Stomach smooth muscle (tissue), 2 donors: ENCODE data around the gene HDAC1.
A peak's percentile ranks its signal among the peaks of the same experiment; 100 is the strongest.

Experiments
- H3K27ac ChIP-seq: one replicate; pipeline ENCODE4 v1.7.0; 2013; ENCODE audit warnings: mild to moderate bottlenecking, low read length, inconsistent platforms
- H3K27me3 ChIP-seq, 2 donors: one replicate each; pipeline ENCODE4 v1.7.0; 2013; ENCODE audit warnings: low read length in 2 of 2; ENCODE audit not compliant: insufficient read depth in 2 of 2, control insufficient read depth in 1 of 2
- H3K36me3 ChIP-seq, 2 donors: one replicate each; pipeline ENCODE4 v1.7.0; 2013; ENCODE audit warnings: low read length in 2 of 2; ENCODE audit not compliant: control insufficient read depth in 2 of 2, insufficient read depth in 2 of 2
- H3K4me1 ChIP-seq: one replicate; pipeline ENCODE4 v1.7.0; 2013; ENCODE audit warnings: low read length; ENCODE audit not compliant: control insufficient read depth, insufficient read depth
- H3K4me3 ChIP-seq, 2 donors: one replicate each; pipeline ENCODE4 v1.7.0; 2013; ENCODE audit warnings: low read length in 2 of 2
- H3K9ac ChIP-seq, 2 donors: one replicate each; pipeline ENCODE4 v1.7.0; 2013; ENCODE audit warnings: low read length in 2 of 2, mild to moderate bottlenecking in 1 of 2
- H3K9me3 ChIP-seq, 2 donors: one replicate each; pipeline ENCODE4 v1.7.0; 2013; ENCODE audit warnings: low read length in 2 of 2; ENCODE audit not compliant: control insufficient read depth in 2 of 2
- donor health status: healthy.
- donor health status: Pancreatic carcinoma.

The HDAC1 gene

DNA sequence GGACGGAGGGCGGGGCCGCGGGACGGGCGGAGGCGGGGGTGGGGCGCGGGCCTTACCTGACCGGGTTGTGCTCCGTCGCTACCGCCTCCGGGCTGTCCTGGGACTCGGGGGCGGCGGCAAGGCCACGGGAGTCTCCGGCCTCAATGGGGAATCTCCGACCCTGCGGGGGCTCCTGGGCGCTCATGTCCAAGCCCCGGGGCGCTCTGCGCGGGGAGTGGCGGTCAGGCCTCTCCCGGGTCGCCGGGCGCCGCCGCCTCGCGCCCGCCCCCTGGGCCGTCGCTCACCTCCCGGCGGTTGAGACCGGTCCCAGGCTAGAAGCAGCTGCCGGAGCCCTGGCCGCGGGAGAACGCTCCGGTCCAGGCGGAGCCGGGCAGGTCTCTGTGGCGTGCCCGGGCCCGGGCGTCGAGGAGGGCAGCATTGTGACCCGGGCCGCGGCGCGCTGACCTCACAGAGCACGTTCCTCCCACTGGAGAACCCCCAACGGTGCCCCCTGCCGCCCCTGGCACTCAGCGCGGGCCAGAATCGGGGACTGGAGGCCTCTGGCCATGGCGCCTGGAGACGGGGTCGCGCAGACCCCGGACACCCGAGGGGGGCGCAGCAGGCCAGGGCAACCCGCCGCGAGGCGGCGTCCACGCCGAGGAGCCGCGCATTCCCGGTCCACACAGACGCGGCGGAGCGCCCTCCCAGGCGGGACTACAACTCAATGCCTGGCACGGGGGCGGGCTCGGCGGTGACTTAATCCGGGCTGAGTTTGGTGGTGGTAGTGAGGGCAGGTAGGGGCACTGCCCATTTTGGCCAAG lies 70.0 kb downstream of the HDAC1 start:
- Histone ChIP-seq H3K4me1 (peaks cover 17% of the 10 kb centered on the region), H3K36me3 (peaks cover 23 to 24% of the 10 kb centered on the region in 2 donors), H3K27me3 (no peaks in the 10 kb centered on the region), H3K4me3 (peak overlapping the region; percentile 35 to 70), H3K27ac (no peak overlapping the region), H3K9me3 (no peaks in the 10 kb centered on the region), H3K9ac (peak overlapping the region in 1 of 2 donors; percentile 51)

DNA sequence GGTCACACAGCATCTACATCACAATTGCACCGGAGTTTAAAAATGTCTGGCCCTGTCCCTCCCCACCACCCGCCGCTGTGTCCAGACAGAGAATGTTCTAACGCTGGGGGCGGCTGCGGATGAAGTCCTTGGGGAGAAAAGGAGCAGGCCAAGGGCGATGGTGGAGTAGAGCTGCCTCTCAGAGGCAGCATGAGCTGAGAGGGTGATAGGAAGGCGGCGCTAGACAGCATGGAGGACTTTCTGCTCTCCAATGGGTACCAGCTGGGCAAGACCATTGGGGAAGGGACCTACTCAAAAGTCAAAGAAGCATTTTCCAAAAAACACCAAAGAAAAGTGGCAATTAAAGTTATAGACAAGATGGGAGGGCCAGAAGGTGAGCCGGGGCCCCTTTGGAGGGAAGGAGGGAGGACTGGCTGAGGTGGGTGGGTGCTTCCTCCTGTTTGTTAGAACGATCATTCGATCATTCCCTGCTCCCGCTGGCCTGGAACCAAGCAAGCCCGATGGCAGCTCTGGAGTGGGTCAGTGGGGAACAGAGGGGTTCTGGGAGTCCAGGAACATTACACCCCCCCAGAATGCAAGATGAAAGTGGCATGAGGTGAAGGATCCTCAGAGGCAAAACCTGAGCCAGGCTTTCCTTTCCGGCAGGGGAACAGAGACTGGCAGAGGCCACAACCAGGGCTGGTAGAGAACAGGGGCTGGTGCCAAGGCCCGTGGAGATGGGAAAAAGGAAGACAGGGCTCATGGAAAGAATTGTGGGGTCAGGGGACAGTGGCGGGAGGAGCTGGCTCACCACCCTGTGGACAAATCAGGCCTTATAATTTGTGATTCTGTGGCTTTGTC lies 70.8 kb downstream of the HDAC1 start, which contains the start of the genes FAM229A and TSSK3:
Gene FAM229A, minus strand, starts transcription at position 12 of the 840 bp plus-strand sequence. CDS start 394 bp downstream, outside the sequence.
Gene TSSK3, plus strand, starts transcription at position 66 of the 840 bp plus-strand sequence. Its CDS starts 163 bp downstream, at position 229.
- peak within 1 kb of the TSS in 1 of 2 donors; percentile 51 for H3K9ac ChIP-seq

DNA sequence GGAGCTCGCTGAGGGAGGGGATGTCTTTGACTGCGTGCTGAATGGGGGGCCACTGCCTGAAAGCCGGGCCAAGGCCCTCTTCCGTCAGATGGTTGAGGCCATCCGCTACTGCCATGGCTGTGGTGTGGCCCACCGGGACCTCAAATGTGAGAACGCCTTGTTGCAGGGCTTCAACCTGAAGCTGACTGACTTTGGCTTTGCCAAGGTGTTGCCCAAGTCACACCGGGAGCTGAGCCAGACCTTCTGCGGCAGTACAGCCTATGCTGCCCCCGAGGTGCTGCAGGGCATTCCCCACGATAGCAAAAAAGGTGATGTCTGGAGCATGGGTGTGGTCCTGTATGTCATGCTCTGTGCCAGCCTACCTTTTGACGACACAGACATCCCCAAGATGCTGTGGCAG lies 71.8 kb downstream of the HDAC1 start:
- Histone ChIP-seq H3K4me1 (peaks cover 17% of the 10 kb centered on the region), H3K27ac (no peak overlapping the region), H3K4me3 (no peak overlapping the region), H3K9ac (no peak overlapping the region), H3K27me3 (no peaks in the 10 kb centered on the region), H3K9me3 (no peaks in the 10 kb centered on the region), H3K36me3 (peaks cover 35 to 40% of the 10 kb centered on the region in 2 donors)

More for the DNA sequence above, 70.8 kb downstream of the HDAC1 start, which contains the start of the genes FAM229A and TSSK3:
- Histone ChIP-seq H3K4me3 (peak within 1 kb of the TSS; percentile 35 to 70), H3K36me3 (peaks cover 29 to 31% of the 10 kb centered on the region in 2 donors), H3K4me1 (peaks cover 17% of the 10 kb centered on the region), H3K9me3 (no peaks in the 10 kb centered on the region), H3K27me3 (no peaks in the 10 kb centered on the region), H3K27ac (no peak within 1 kb of the TSS)

DNA sequence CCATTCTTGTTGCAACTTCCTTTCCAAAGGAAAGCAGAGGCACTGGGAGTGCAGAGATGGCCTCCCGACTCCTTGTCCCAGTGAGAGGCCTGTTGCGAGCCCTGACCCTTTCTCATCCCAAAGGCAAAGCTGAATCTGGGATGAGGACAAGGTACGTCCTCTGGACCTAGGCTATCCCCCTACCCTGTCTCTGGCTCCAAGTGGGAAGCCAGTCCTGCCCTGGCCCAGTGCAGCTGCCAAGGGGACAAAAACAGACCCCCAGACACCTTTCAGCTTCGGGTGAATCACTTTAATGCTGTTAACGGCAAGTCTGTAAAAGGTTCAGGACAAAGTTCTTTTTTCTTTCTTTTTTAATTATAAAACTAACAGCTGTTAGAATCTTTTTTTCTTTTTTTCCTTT lies 73.0 kb downstream of the HDAC1 start:
- Histone ChIP-seq H3K27me3 (no peaks in the 10 kb centered on the region), H3K4me3 (no peak overlapping the region), H3K36me3 (peaks cover 35 to 45% of the 10 kb centered on the region in 2 donors), H3K9ac (no peak overlapping the region), H3K9me3 (no peaks in the 10 kb centered on the region), H3K4me1 (peaks cover 17% of the 10 kb centered on the region), H3K27ac (no peak overlapping the region)

DNA sequence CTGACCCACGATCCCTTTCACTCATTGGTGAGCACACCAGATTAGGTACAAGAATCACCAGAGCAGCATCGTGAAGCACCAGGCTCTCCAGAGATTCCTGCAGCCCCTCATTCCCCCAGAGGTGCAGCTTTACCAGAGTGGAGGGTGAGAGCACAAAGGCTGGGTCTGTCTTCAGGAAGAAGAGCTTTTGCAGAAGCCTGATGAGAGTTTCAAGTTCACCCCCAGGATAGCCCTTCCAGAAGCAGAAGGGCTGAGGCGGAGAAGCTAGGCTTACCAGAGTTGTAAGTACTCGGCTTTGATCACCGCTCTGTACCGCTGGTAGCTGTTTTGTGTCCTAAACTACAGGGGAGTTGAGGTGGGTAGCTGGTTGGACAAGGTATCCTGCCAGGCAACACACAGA lies 73.6 kb downstream of the HDAC1 start:
- Histone ChIP-seq H3K9me3 (no peaks in the 10 kb centered on the region), H3K4me1 (peaks cover 17% of the 10 kb centered on the region), H3K4me3 (no peak overlapping the region), H3K27me3 (no peaks in the 10 kb centered on the region), H3K9ac (no peak overlapping the region), H3K27ac (no peak overlapping the region), H3K36me3 (peaks cover 35 to 45% of the 10 kb centered on the region in 2 donors)

DNA sequence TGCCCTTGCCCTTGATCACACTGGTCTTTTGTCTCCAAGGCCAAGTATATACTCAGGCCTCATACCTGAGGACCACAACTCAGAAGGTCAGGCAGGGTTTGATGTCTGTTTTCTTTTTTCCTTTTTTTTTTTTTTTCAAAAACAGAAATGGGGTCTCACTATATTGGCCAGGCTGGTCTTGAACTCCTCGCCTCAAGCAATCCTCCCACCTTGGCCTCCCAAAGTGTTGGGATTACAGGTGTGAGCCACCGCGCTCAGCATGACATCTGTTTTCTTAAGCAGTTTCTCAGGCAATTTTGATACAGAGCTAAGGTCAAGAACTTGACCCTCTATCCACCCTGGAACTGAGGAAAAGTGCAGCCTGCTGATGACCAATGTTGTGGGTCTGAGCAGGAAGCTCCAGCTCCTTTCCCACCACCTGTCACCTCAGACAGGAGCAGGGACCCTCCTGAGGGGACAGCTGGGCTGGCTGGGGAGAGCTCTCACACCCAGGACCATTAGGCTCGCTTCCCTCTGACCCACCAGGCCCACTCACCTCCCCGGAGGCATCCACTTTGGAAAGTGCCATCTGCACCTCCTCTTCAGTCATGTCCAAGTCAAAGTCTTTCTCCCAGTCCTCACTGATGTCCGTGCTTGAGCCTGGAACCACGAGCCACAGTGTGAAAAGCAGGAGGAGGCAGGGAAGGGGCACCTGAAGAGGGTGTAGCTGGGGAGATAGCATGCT lies 76.2 kb downstream of the HDAC1 start:
- Histone ChIP-seq H3K27me3 (no peaks in the 10 kb centered on the region), H3K36me3 (peaks cover 51 to 58% of the 10 kb centered on the region in 2 donors), H3K9ac (no peak overlapping the region), H3K27ac (no peak overlapping the region), H3K4me3 (no peak overlapping the region), H3K4me1 (no peaks in the 10 kb centered on the region), H3K9me3 (no peaks in the 10 kb centered on the region)

DNA sequence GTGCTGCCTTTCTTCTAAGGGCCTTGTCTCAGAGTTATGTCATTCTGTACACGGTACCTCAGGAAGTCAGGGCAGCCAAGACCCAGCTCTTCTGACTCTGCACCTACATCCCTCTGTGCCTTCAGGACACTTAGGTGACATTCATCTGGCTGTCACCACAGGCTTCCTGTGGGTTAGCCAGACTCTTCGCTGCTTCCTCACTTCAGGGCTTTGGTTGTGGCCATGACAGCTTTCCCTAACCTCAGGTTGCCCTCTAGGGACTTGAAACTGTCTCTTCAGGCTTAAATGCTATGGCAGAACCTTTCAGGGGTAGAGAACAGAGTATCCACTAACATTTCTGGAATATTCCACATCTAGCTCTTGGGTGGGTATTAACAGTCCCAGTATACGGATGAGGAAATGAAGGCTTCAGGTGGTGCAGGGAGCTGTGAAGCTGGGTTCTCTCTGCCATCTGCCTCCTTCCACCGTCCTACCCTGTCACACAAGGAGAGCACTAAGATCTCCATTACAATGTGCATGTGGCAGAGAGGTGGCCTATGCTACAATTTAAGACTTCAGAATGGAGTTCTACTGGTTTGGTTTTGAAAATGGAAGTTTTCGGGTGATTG lies 80.4 kb downstream of the HDAC1 start:
- Histone ChIP-seq H3K4me1 (no peaks in the 10 kb centered on the region), H3K36me3 (peaks cover 54 to 66% of the 10 kb centered on the region in 2 donors), H3K4me3 (no peak overlapping the region), H3K27me3 (no peaks in the 10 kb centered on the region), H3K27ac (no peak overlapping the region), H3K9ac (no peak overlapping the region), H3K9me3 (no peaks in the 10 kb centered on the region)

DNA sequence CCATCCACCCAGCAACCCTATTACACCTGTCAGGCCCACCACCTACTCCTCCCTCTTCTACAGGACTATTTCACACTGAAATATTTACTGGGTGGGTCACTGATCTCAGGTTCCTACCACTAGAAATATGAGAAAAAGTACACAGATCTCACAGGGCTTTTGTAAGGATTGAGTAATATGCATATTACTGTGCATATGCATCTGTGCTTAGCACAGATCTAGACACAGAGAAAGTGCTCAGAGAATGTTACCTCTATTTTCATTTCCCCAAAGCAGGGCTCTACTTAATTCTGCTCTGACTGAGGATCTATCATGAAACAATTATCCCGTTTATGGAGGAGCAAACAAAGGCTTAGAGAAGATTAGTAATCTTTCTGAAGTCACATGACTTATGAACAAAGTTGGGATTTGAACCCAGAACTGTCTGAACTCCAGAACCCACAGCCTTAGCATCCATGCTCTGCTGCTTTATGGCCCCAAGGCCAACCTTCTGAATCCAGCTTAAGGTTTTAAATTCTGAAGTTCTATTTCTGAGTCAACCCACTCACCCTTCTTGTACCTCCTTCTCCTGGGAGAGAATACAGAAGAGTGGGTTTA lies 82.2 kb downstream of the HDAC1 start:
- Histone ChIP-seq H3K9me3 (no peaks in the 10 kb centered on the region), H3K4me3 (no peak overlapping the region), H3K4me1 (no peaks in the 10 kb centered on the region), H3K9ac (no peak overlapping the region), H3K27me3 (no peaks in the 10 kb centered on the region), H3K36me3 (peaks cover 64 to 71% of the 10 kb centered on the region in 2 donors), H3K27ac (no peak overlapping the region)

DNA sequence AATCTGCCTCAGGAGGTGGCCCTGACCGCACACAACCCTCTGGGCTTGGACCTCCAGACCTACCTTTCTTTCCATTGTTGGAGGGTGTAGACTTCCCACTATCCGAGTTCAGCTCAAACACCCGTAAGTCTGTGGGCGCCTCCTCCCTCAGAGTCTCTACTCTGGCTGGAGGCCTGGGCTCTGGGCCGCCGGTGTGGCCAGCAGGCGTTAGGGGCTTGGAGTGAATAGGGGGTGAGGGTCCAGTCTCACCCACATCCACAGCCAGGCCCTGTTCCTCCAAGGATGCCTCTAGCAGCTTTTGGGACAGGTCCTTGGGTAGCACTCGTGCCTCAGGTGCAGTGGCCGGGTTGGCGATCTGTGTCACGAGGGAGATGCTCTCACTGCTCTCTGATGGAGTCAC lies 84.3 kb downstream of the HDAC1 start:
- H3K9me3 ChIP-seq = no peaks in the 10 kb centered on the region
- H3K9ac ChIP-seq = no peak overlapping the region
- H3K36me3 ChIP-seq = peaks cover 83% of the 10 kb centered on the region in 2 donors
- H3K27me3 ChIP-seq = no peaks in the 10 kb centered on the region
- no peaks in the 10 kb centered on the region for H3K4me1 ChIP-seq
- H3K27ac ChIP-seq = no peak overlapping the region
- H3K4me3 ChIP-seq = no peak overlapping the region
